Stomach (tissue), 9 donors: ENCODE data around the gene EVC. TPM values are rescaled to one million over a fixed set of nuclear protein-coding genes. Genes with fewer than 3 reads are reported as not detected.

Experiments used
- DNase-seq, 2 donors: peaks; one replicate each; pipeline versions ENCODE4 v3.0.0 to v3.0.0-alpha.2; 2013 to 2019
- H3K27ac ChIP-seq, 5 donors: fragments of 200-600 bp in 4 of 5; sonication (generic) in 4 of 5; one replicate each; pipeline ENCODE4 v1.5.1; 2013 to 2019; ENCODE audit warnings: mild to moderate bottlenecking in 1 of 5, moderate library complexity in 1 of 5
- H3K27me3 ChIP-seq, 3 donors: fragments of 200-600 bp; sonication (generic); one replicate each; pipeline ENCODE4 v1.5.1; 2017 to 2019; ENCODE audit warnings: mixed run types in 1 of 3
- H3K36me3 ChIP-seq, 4 donors: fragments of 200-600 bp; sonication (generic); 1 replicate in 3 of 4; 2 replicates in 1 of 4; pipeline ENCODE4 v1.5.1; 2016 to 2019
- H3K4me1 ChIP-seq, 4 donors: fragments of 200-600 bp; sonication (generic); one replicate each; pipeline ENCODE4 v1.5.1; 2016 to 2019
- H3K4me3 ChIP-seq, 4 donors: fragments of 200-600 bp; sonication (generic) in 3 of 4; one replicate each; pipeline ENCODE4 v1.5.1; 2016 to 2019; ENCODE audit warnings: mild to moderate bottlenecking in 1 of 4
- H3K9me3 ChIP-seq, 4 donors: fragments of 200-600 bp; sonication (generic); one replicate each; pipeline ENCODE4 v1.5.1; 2016 to 2019
- CTCF ChIP-seq, 7 experiments: fragments of 450-650 bp in 4 of 7; fragments of 200-600 bp in 3 of 7; sonication (generic) in 3 of 7; IDR thresholded peaks; one replicate each; pipeline ENCODE4 v1.5.1; 2016 to 2019; ENCODE audit warnings: antibody characterized with exemption in 7 of 7, control low read depth in 2 of 7, mild to moderate bottlenecking in 1 of 7
- EP300 ChIP-seq: sonication (generic); formaldehyde crosslinking; IDR thresholded peaks from one replicate; pipeline ENCODE4 v1.6.1; 2017; ENCODE audit warnings: antibody characterized with exemption
- POLR2A ChIP-seq, 4 donors: fragments of 450-650 bp; IDR thresholded peaks; one replicate each; pipeline ENCODE4 v1.6.1; 2016; ENCODE audit warnings: antibody characterized with exemption in 4 of 4, control low read depth in 2 of 4, mild to moderate bottlenecking in 1 of 4, moderate library complexity in 1 of 4
- POLR2AphosphoS5 ChIP-seq, 3 donors: sonication (generic); formaldehyde crosslinking; IDR thresholded peaks; one replicate each; pipeline ENCODE4 v1.6.1; 2016; ENCODE audit warnings: antibody characterized with exemption in 3 of 3
- WGBS, 5 donors: extraction: QIAGEN DNeasy Blood & Tissue Kit in 3 of 5; methylation state at CpG; one replicate each; pipeline versions ENCODE4 v1.1.5 to v1.1.7; 2013 to 2018; 5-methylcytosine and 5-hydroxymethylcytosine counted together
- intact Hi-C: fragments of 100-400 bp; cut with DNase I; formaldehyde crosslinking; loops from one replicate; pipeline ENCODE4 v1.15.1; 2023; ENCODE audit warnings: low total_unique reads
- polyA plus RNA-seq, 3 donors: library from polyadenylated mRNA; stranded (reverse); fragments of 200-250 nt; gene quantifications; one replicate each; pipeline ENCODE4 v1.2.3, GENCODE V29; 2013
- total RNA-seq, 5 donors: library from RNA; depleted of rRNA; stranded (reverse); fragments of >200 nt; gene quantifications; one replicate each; pipeline versions ENCODE4 v1.1.0 to v1.2.3, GENCODE V29; 2014 to 2016
- donor health status: healthy with polysubstance abuse.
- donor health status: Bipolar disorder and iron deficiency.
- donor health status: healthy.

EVC gene
- total and polyA plus RNA-seq, 8 donors = 1.5 to 346 (median 12.5) TPM

GRCh38 chr4:5730993-5731990, 20.3 kb downstream of the EVC start:
- no peaks in the 10 kb centered on the region for H3K9me3 ChIP-seq
- TF ChIP-seq CTCF (IDR thresholded peaks at IDR 0.05) = no peak
- no peak for TF ChIP-seq POLR2AphosphoS5 (IDR thresholded peaks at IDR 0.05)
- no peak for TF ChIP-seq EP300
- TF ChIP-seq POLR2A (IDR thresholded peaks at IDR 0.05) = no peak
- 91 to 94% (median 92%) methylated on average over 26 to 30 of the region's 30 CpGs for WGBS, 5 donors
- DNase-seq = no peak
- H3K36me3 ChIP-seq = peaks cover 6 to 79% (median 66%) of the 10 kb centered on the region in 4 donors
- intact Hi-C loops = no loop called here
- no peak overlapping the region for H3K4me3 ChIP-seq
- H3K4me1 ChIP-seq = no peaks in the 10 kb centered on the region
- H3K27ac ChIP-seq = no peak overlapping the region
- no peaks in the 10 kb centered on the region for H3K27me3 ChIP-seq

- WGBS, 5 donors = 89 to 95% (median 91%) methylated on average over 10 of the region's 10 CpGs
- Histone ChIP-seq H3K27ac (no peak overlapping the region), H3K4me3 (no peak overlapping the region), H3K27me3 (no peaks in the 10 kb centered on the region), H3K9me3 (no peaks in the 10 kb centered on the region), H3K36me3 (peaks cover 6 to 87% (median 68%) of the 10 kb centered on the region in 4 donors), H3K4me1 (no peaks in the 10 kb centered on the region)
- intact Hi-C loops = no loop called here
- TF ChIP-seq EP300 (no peak), POLR2AphosphoS5 (IDR thresholded peaks at IDR 0.05) (no peak), CTCF (IDR thresholded peaks at IDR 0.05) (no peak), POLR2A (IDR thresholded peaks at IDR 0.05) (no peak)
- DNase-seq = no peak
Measured at GRCh38 chr4:5732158-5732557, 21.2 kb downstream of the EVC start.

- H3K27me3 ChIP-seq = no peaks in the 10 kb centered on the region
- H3K9me3 ChIP-seq = no peaks in the 10 kb centered on the region
- intact Hi-C loops = no loop called here
- no peak overlapping the region for H3K4me3 ChIP-seq
- no peak for DNase-seq
- H3K27ac ChIP-seq = no peak overlapping the region
- H3K4me1 ChIP-seq = no peaks in the 10 kb centered on the region
- no peak for TF ChIP-seq POLR2A (IDR thresholded peaks at IDR 0.05)
- 80 to 93% (median 81%) methylated on average over 3 to 5 of the region's 5 CpGs for WGBS, 5 donors
- H3K36me3 ChIP-seq = peaks cover 6 to 77% (median 60%) of the 10 kb centered on the region in 4 donors
Measured at GRCh38 chr4:5734853-5735252, 23.9 kb downstream of the EVC start.

- peaks cover 6 to 71% (median 54%) of the 10 kb centered on the region in 4 donors for H3K36me3 ChIP-seq
- intact Hi-C loops = no loop called here
- H3K27ac ChIP-seq = no peak overlapping the region
- no peaks in the 10 kb centered on the region for H3K4me1 ChIP-seq
- no peaks in the 10 kb centered on the region for H3K27me3 ChIP-seq
- no peak overlapping the region for H3K4me3 ChIP-seq
- TF ChIP-seq CTCF (IDR thresholded peaks at IDR 0.05) = no peak
- no peak for TF ChIP-seq POLR2A (IDR thresholded peaks at IDR 0.05)
- no peak for TF ChIP-seq EP300
- TF ChIP-seq POLR2AphosphoS5 (IDR thresholded peaks at IDR 0.05) = no peak
- WGBS, 5 donors = 81 to 86% (median 82%) methylated on average over 3 of the region's 3 CpGs
- DNase-seq = no peak
- H3K9me3 ChIP-seq = no peaks in the 10 kb centered on the region
Measured at GRCh38 chr4:5735463-5735862, 24.5 kb downstream of the EVC start.

GRCh38 chr4:5738061-5738460, 27.1 kb downstream of the EVC start:
- Histone ChIP-seq H3K36me3 (peaks cover 6 to 57% (median 44%) of the 10 kb centered on the region in 4 donors), H3K4me3 (no peak overlapping the region), H3K27me3 (no peaks in the 10 kb centered on the region), H3K4me1 (no peaks in the 10 kb centered on the region), H3K9me3 (no peaks in the 10 kb centered on the region), H3K27ac (no peak overlapping the region)
- TF ChIP-seq CTCF (IDR thresholded peaks at IDR 0.05) = no peak
- no peak for TF ChIP-seq POLR2AphosphoS5 (IDR thresholded peaks at IDR 0.05)
- no peak for TF ChIP-seq POLR2A (IDR thresholded peaks at IDR 0.05)
- no peak for TF ChIP-seq EP300
- no peak for DNase-seq
- 90 to 100% (median 96%) methylated on average over 2 of the region's 2 CpGs for WGBS, 5 donors
- intact Hi-C loops = no loop called here
